GM12873 (cell line): ENCODE data around the gene PLEKHB2.

ENCODE experiments used
- TF ChIP-seq, protein P1 (sequence below): IDR thresholded peaks from 2 replicates; pipeline ENCODE4 v1.5.1; 2012; ENCODE audit warnings: low read depth, mild to moderate bottlenecking, moderate library complexity, low read length, control low read depth; ENCODE audit not compliant: insufficient read depth; ENCODE audit errors: missing control alignments

The PLEKHB2 gene

GRCh38 chr2:131123192-131123591 is 18.1 kb downstream of the PLEKHB2 start:
- TF ChIP-seq, protein P1, sequence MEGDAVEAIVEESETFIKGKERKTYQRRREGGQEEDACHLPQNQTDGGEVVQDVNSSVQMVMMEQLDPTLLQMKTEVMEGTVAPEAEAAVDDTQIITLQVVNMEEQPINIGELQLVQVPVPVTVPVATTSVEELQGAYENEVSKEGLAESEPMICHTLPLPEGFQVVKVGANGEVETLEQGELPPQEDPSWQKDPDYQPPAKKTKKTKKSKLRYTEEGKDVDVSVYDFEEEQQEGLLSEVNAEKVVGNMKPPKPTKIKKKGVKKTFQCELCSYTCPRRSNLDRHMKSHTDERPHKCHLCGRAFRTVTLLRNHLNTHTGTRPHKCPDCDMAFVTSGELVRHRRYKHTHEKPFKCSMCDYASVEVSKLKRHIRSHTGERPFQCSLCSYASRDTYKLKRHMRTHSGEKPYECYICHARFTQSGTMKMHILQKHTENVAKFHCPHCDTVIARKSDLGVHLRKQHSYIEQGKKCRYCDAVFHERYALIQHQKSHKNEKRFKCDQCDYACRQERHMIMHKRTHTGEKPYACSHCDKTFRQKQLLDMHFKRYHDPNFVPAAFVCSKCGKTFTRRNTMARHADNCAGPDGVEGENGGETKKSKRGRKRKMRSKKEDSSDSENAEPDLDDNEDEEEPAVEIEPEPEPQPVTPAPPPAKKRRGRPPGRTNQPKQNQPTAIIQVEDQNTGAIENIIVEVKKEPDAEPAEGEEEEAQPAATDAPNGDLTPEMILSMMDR = no peak

DNA sequence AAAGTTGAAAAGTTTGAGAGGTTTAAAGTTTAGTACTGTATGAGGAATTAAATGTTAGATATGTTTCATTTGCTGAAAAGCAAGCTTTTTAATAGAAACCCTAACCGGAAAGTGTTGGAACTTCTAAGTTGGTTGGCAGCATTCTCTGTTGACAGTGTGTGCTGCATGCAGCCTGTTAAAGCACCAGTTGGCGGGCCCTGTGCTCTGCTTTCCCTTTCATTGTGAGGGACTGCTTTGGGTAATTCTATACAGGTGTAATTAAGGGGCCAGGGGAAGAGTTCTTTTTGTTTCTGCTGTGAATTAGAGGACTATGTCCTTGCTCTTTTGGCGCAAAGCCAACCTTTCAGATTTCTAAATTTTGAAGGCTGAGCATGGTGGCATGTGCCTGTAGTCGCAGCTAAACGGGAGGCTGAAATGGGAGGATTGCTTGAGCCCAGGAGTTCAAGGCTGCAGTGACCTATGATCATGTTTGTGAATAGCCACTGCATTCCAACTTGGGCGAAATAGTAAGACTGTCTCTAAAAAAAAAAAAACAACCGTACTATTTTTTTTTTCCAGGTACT is 20.1 kb downstream of the PLEKHB2 start:
- TF ChIP-seq, protein P1 = no peak

GRCh38 chr2:131126436-131126835 is 21.3 kb downstream of the PLEKHB2 start:
- TF ChIP-seq, protein P1 = no peak

DNA sequence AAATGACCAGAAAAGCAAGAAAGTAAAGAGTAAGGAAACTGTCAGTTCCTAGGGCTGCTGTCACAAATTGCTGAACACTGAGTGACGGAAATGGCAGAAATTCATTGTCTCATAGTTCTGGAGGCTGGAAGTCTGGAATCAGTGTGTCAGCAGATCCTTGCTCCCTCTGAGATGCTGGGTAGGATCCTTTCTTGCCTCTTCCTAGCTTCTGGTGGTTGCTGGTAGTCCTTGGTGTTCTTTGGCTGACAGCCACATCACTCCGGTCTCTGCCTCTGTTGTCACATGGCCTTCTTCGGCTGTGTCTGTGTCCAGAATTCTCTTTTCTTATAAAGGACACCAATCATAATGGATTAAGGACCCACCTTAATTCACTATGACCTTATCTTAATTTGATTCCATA is 21.9 kb downstream of the PLEKHB2 start:
- TF ChIP-seq, protein P1 = no peak

- TF ChIP-seq, protein P1 = no peak
Observed at GRCh38 chr2:131127981-131128380, 22.8 kb downstream of the PLEKHB2 start.

- TF ChIP-seq, protein P1 = no peak
Observed at GRCh38 chr2:131130298-131130596, 25.1 kb downstream of the PLEKHB2 start.

GRCh38 chr2:131132729-131133128 is 27.6 kb downstream of the PLEKHB2 start:
- TF ChIP-seq, protein P1 = no peak
